HG02588 (cell line): Measurements from ENCODE around the gene NDUFA7.
A peak's percentile ranks its signal among the peaks of the same experiment; 100 is the strongest.
"Not testable (repeated sequence)": the region's sequence is repeated elsewhere in the genome, so short reads cannot be mapped to it uniquely, and the experiment has no call there.

Experiments
- ATAC-seq: cut with Tn5 transposase; IDR thresholded peaks from one replicate; pipeline ENCODE4 v1.9.1; 2021; ENCODE audit warnings: mild to moderate bottlenecking, moderate library complexity; ENCODE audit not compliant: unreplicated experiment

The NDUFA7 gene

GRCh38 chr19:8320564-8321066 lies 560 bp downstream of the NDUFA7 start:
- ATAC-seq, result no peak

- no peak for ATAC-seq
These were observed 1.2 kb downstream of the NDUFA7 start for GRCh38 chr19:8319807-8320520.

DNA sequence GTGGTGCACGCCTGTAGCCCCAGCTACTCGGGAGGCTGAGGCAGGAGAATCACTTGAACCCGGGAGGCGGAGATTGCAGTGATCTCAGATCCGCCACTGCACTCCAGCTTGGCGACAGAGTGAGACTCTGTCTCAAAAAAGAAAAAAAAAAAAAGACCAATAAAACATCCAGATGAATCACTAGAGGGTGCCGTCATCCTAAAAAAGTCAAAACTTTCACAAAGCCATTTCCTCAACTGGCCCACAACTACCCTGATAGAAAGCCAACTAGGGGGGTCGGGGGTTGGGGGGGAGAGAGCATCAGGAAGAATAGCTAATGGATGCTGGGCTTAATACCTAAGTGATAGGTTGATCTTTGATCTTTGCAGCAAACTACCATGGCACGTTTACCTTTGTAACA lies 2.3 kb downstream of the NDUFA7 start:
- ATAC-seq, result not testable (repeated sequence)

DNA sequence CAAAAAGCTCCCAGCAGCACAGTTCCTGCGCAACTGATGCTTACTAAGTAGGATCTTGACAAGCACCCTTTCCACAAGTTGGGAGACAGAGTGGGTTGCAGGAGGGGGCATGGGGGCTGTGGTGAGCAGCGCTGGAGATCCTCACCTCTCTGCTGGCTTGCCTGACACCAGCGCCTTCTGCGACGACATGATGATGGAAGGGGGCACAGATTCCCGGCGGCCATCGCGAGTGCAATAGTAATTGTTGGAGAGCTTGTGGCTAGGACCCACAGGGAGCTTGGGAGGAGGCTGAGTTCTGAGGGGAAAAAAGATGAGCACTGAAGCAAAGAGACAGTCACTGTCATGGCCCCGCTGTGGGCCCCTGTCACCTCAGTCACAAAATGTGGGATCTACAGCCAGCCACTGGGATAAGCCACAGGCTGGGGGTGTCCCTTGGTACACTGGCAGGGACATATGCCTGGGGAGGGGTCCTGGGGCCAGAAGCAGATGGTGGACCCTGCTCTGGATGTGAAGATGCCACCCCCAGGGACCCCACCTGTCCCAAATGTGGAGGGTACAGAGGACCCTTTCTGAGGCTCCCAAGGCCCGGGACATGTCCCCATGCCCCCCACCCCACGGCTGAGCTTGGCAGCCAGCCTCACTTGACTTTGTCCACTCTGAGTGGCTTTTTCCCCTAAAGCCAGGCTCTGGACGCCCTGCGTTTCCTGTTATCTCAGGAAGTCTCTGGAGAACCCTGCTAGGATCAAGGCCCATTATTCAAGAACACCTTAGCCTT lies 4.6 kb downstream of the NDUFA7 start:
- no peak for ATAC-seq

GRCh38 chr19:8314981-8315640 lies 6.1 kb downstream of the NDUFA7 start:
- ATAC-seq, result not testable (repeated sequence)

GRCh38 chr19:8311461-8312260 lies 9.5 kb downstream of the NDUFA7 start:
- no peak for ATAC-seq

DNA sequence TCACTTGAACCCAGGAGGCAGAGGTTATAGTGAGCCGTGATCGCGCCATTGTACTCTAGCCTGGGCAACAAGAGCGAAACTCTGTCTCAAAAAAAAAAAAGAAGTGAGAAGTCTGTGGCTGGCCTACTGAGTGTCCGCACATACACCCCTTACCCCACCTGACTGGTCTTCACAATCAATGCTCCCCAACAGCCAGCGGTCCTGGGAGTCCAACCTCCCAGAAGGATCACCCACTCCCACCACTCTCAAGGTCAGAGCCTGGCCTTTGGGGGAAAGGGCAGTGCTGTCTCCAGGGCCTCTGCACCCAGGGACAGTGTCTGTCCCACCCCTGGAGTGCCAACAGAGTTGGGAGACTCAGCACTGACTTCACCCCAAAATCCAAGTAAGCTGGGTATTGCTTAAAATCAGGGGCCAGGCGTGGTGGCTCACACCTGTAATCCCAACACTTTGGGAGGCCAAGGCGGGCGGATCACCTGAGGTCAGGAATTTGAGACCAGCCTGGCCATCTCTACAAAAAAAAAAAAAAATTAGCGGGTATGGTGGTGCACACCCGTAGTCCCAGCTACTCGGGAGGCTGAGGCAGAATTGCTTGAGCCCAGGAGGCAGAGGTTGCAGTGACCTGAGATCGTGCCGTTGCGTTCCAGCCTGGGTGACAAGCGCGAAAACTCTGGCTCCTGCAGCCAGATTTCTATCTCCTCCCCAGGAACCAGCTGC lies 10.7 kb downstream of the NDUFA7 start:
- ATAC-seq, result no peak

- no peak for ATAC-seq
These were observed 12.3 kb downstream of the NDUFA7 start for GRCh38 chr19:8308891-8309291.

DNA sequence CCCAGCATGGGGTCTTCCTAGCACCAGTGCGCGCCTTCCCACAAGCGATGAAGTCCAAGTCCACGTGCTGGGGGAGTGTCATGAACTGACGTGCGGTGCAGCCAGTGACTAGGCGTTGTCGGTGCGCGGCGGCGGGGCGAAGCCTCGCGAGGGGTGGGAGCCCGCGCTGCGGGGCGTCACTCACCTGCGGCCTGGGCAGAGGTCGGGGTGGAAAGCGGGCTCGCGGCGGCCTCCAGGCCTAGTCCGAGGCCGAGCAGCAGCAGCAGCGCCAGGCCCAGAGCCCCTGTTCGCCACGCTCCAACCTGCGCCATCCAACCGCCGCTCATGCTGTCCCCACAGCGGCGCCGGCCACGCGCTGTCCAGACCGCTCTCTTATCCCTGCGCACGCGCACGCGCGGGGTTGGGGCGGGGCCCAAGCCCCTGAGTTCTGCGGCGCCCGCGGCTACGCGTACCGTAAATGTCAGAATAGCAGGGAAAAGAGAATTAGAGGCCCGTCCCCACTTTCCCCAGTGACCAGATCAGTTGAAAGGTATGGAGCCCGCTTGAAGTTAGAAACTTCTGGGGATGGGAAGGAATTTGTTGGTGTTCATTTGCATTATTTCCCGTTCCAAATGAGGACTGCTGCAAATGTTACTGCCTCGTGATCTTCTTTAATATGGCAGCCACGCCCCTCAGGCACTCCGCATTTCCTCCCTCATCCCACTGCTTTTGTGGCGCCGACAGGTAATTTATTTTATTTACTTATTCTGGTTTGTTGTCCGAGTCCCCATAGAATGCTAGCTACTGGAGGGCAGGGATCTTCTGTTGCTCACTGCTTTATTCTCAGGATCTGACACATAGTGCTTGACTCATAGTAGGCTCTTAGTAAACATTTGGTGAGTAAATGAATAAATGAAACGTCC lies 13.0 kb downstream of the NDUFA7 start, which contains the start of gene CD320:
Gene CD320 (minus strand): TSS at position 394 of the 902 bp plus-strand sequence. CDS start 68 bp downstream, at position 326.
- ATAC-seq, result peak; percentile 73

DNA sequence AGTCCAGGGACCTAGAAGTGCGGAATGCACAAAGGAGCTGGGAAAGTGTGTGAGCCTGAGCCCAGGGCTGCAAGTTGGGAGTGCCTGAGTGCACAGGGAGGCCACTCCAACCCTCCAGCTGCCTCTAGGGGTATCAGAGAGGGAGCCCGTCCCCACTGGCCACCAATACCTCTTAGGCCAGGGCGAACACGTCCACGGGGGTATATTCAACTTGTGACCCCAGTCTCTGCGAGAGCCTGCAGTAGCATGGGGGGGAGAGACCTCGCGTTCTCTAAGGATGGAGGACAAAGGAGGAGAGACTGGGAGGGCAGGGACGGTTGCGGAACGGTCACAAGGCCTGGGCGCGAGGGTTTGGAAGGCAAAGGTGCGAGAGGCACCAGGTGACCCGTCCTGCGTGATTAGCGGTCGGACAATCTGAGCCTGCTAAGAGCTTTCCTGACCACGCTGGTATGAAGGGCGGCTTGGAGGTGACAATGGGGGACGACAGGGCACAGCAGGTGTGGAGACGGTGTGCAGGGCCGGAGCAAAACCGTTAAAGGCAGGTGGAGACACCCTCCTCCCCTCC lies 13.7 kb downstream of the NDUFA7 start:
- no peak for ATAC-seq

DNA sequence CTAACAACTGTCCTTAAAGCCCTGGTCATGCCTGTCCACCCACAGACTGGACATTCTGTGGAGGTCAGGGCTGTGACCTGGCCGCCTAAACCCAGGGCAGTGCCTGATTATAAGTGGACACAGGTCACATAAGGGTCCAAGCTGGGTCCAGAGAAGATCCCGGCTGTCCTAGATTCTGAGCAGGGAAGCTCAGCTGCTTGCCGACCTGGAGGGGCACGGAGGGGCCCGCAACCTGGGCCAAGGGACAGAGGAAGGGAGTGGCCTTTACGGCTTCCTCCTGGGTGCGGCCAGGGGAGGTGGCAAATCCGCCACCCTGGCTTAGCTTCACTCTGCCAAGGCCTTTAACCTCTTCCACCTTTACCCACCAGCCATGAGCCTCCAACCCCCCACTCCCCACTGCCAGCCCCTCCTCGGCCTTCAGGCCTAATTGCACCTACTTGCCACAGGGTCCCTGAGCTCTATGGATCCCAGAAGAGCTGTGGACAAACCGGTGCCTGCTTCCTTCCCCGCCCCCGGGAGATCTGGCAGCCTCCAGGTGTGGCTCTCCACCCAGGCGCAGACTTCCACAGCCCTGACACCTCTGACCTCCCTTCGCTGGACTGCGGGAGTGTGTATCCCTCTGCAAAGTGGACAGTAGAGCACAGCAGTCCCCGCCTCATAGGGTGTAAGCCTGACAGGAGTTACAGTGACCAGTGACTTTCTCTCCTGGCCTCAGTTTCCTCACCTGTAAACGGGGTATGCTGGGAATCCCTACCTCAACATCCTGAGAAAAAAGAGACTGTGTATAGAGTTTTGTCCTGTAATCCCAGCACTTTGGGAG lies 14.7 kb downstream of the NDUFA7 start:
- no peak for ATAC-seq

DNA sequence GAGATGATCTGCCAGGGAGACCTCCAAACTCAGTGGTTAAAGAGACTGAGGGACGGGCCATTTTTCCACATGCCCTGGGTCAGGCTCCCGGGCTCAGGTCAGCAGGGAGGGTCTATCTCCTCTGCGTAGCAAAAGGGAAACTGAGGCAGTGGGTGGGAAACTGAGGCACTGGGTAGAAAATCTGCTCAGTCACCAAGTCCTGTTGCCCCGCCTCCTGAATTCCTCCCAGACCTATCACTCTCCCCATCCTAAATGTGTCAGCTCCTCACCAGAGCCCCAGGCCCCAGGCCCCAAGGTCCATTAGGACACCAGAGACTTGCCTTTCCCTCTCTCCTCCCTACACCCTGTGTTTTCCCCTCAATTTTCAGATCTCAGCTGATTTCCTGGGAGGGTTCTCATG lies 15.4 kb downstream of the NDUFA7 start:
- no peak for ATAC-seq

DNA sequence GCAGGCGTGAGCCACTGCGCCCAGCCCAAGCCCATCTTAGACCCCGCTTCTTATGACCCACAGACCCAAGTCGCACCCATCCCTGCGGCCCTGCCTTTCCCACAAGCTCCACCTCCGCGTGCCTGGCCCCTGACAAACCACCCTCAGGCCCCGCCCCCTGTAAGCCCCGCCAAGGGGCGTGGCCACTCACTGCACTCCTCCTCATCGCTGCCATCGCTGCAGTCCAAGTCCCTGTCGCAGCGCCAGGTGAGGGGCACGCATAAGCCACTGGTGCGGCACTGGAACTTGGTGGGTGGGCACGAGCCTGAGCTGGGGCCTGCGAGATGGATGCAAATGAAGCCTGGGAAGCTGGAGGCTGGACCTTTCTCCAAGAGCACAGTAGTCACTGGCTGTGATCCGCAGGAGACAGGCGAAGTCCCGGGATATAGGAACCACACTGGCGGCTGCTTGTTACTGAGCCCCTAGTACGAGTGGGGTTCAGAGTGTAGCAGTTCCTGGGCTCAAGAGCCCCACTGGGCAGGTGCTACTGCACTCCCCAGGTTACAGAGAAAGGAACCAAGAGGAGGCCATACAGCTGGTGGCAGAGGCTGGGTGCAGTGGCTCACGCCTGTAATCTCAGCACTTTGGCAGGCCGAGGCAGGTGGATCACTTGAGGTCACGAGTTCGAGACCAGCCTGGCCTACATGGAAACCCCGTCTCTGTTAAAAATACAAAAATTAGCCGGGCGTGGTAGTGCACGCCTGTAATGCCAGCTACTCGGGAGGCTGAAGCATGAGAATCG lies 16.1 kb downstream of the NDUFA7 start:
- no peak for ATAC-seq

DNA sequence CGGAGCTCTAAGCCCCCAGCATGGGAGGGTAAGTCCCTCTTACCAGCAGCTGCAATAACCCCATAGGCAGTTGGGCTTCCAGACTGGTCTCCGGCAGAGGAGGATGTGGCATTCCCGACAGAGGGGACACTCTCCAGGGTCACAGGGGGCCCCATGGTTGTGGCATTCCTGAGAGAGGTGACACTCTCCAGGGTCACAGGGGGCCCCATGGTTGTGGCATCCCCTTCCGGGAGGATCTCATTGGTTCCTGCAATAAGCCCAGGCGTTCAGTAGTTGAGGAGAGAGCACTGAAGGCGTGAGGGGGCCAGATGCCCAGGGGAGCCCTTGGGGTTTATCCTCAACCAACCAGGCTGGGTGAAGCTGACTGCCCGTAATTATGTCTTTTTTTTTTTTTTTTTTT lies 18.4 kb downstream of the NDUFA7 start:
- ATAC-seq, result no peak

DNA sequence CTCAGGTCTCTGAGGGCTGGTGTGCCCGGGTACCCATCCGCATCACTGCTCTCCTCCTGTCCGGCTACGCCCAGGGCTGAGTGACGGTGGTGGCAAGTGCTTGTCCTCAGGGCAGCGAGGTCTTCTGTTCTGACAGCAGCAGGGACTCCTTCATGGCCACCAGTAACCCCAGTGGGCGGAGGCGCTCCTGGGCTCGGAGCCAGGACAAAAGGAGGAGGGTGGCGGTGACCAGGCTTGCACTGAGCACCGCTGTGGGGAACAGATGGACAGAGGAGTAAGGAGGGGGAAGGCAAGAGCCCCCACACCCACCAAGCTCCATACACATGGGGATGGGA lies 18.9 kb downstream of the NDUFA7 start:
- no peak for ATAC-seq

DNA sequence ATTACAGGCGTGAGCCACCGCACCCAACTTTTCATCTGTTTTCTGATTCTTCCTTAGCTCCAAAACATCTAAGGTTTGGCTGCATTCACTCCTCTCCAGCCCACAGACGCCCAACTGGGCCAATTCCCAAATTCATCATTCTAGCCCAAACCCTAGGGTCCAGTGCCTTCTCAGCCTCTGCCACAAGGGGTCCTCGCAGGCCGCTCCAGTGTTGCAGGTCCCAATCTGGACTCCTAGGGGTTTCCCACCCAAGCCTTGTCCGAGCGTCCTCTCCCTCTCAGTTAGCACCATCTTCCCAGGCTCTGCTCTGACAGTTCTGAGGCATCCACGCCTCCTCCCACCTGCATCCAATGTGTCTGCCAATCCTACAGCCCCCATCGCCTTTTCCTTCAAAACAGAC lies 29.8 kb downstream of the NDUFA7 start:
- ATAC-seq, result not testable (repeated sequence)

GRCh38 chr19:8276508-8276907 lies 44.7 kb downstream of the NDUFA7 start:
- ATAC-seq, result not testable (repeated sequence)
